22Rv1 (cell line): ENCODE data around the gene ADGRB3.

ENCODE experiments used
- H3K27ac ChIP-seq: fragments of 450-650 bp; 2 replicates; pipeline ENCODE4 v1.5.1; 2017
- CTCF ChIP-seq: fragments of 450-650 bp; IDR thresholded peaks from 2 replicates; pipeline ENCODE4 v1.5.1; 2017; ENCODE audit warnings: mild to moderate bottlenecking
- ZFX ChIP-seq: fragments of 450-650 bp; IDR thresholded peaks from 2 replicates; pipeline ENCODE4 v1.6.1; 2017; ENCODE audit warnings: antibody characterized with exemption, borderline replicate concordance

The ADGRB3 gene

GRCh38 chr6:68649669-68650068 is 14.6 kb downstream of the ADGRB3 start:
- TF ChIP-seq CTCF (no peak), ZFX (no peak)
- H3K27ac ChIP-seq, result no peak overlapping the region

GRCh38 chr6:68650142-68650541 is 15.1 kb downstream of the ADGRB3 start:
- TF ChIP-seq ZFX, result no peak
- TF ChIP-seq CTCF, result no peak
- H3K27ac ChIP-seq, result no peak overlapping the region

GRCh38 chr6:68651011-68651985 is 16.2 kb downstream of the ADGRB3 start:
- no peak overlapping the region for H3K27ac ChIP-seq
- TF ChIP-seq CTCF (no peak), ZFX (no peak)

GRCh38 chr6:68652117-68652536 is 17.0 kb downstream of the ADGRB3 start:
- TF ChIP-seq CTCF (no peak; the same call in 1 of the 2 replicates), ZFX (no peak)
- H3K27ac ChIP-seq, result no peak overlapping the region

- no peak overlapping the region for H3K27ac ChIP-seq
- TF ChIP-seq ZFX (no peak), CTCF (no peak)
Measured at GRCh38 chr6:68653074-68653705, 18.1 kb downstream of the ADGRB3 start.

GRCh38 chr6:68653706-68654089 is 18.6 kb downstream of the ADGRB3 start:
- TF ChIP-seq CTCF (no peak), ZFX (no peak)
- no peak overlapping the region for H3K27ac ChIP-seq

- H3K27ac ChIP-seq, result no peak overlapping the region
- no peak for TF ChIP-seq ZFX
- TF ChIP-seq CTCF, result no peak
Measured at GRCh38 chr6:68654134-68654533, 19.1 kb downstream of the ADGRB3 start.
